ENCODE results near the gene TRIM3.

Gene TRIM3

GRCh38 chr11:6489306-6489705, 15.6 kb upstream of the TRIM3 start (continued):
- TF ChIP-seq, protein P1, sequence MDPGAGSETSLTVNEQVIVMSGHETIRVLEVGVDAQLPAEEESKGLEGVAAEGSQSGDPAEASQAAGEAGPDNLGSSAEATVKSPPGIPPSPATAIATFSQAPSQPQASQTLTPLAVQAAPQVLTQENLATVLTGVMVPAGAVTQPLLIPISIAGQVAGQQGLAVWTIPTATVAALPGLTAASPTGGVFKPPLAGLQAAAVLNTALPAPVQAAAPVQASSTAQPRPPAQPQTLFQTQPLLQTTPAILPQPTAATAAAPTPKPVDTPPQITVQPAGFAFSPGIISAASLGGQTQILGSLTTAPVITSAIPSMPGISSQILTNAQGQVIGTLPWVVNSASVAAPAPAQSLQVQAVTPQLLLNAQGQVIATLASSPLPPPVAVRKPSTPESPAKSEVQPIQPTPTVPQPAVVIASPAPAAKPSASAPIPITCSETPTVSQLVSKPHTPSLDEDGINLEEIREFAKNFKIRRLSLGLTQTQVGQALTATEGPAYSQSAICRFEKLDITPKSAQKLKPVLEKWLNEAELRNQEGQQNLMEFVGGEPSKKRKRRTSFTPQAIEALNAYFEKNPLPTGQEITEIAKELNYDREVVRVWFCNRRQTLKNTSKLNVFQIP (CRISPR knock-in tag; IDR thresholded peaks at IDR 0.05; ENCODE audit: borderline replicate concordance, low read depth) = no peak
- TF ChIP-seq OSR1 (CRISPR knock-in tag; IDR thresholded peaks at IDR 0.05) (no peak), ZFP3 (CRISPR knock-in tag; IDR thresholded peaks at IDR 0.05) (no peak), ISL1 (CRISPR knock-in tag; IDR thresholded peaks at IDR 0.05) (no peak), ZNF70 (CRISPR knock-in tag; IDR thresholded peaks at IDR 0.05) (no peak)
- TF ChIP-seq, protein P2, sequence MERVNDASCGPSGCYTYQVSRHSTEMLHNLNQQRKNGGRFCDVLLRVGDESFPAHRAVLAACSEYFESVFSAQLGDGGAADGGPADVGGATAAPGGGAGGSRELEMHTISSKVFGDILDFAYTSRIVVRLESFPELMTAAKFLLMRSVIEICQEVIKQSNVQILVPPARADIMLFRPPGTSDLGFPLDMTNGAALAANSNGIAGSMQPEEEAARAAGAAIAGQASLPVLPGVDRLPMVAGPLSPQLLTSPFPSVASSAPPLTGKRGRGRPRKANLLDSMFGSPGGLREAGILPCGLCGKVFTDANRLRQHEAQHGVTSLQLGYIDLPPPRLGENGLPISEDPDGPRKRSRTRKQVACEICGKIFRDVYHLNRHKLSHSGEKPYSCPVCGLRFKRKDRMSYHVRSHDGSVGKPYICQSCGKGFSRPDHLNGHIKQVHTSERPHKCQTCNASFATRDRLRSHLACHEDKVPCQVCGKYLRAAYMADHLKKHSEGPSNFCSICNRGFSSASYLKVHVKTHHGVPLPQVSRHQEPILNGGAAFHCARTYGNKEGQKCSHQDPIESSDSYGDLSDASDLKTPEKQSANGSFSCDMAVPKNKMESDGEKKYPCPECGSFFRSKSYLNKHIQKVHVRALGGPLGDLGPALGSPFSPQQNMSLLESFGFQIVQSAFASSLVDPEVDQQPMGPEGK (CRISPR knock-in tag; IDR thresholded peaks at IDR 0.05; ENCODE audit: borderline replicate concordance) = no peak

DNA sequence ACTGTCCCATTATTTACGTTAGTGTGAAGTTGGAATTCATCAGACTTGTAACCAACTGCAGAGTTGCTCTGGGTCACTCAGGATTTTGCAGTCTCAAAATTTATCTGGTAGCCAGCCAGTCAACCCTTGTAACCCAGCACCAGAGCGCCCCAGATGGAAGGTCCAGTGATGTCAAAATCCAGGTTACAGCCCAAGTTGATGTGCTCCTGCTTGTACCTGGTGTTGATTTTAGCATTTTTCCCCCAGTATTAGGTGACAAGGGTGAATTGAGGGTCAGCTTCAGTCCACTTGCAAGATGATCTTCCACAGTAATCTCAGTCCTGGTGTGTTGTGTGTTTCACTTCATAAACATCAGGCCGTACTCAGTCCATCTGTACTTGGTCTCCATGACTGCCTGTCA, 15.1 kb upstream of the TRIM3 start:
- no peak for ATAC-seq
- TF ChIP-seq ZNF8 (CRISPR knock-in tag; IDR thresholded peaks at IDR 0.05) (no peak), PPARA (CRISPR knock-in tag; IDR thresholded peaks at IDR 0.05; ENCODE audit: borderline replicate concordance) (no peak), ZNF70 (CRISPR knock-in tag; IDR thresholded peaks at IDR 0.05) (no peak), TOX (CRISPR knock-in tag; IDR thresholded peaks at IDR 0.05; ENCODE audit: borderline replicate concordance) (no peak), ZC3H10 (CRISPR knock-in tag; IDR thresholded peaks at IDR 0.05) (no peak), CSDC2 (CRISPR knock-in tag; IDR thresholded peaks at IDR 0.05) (no peak)
- TF ChIP-seq, protein P3, sequence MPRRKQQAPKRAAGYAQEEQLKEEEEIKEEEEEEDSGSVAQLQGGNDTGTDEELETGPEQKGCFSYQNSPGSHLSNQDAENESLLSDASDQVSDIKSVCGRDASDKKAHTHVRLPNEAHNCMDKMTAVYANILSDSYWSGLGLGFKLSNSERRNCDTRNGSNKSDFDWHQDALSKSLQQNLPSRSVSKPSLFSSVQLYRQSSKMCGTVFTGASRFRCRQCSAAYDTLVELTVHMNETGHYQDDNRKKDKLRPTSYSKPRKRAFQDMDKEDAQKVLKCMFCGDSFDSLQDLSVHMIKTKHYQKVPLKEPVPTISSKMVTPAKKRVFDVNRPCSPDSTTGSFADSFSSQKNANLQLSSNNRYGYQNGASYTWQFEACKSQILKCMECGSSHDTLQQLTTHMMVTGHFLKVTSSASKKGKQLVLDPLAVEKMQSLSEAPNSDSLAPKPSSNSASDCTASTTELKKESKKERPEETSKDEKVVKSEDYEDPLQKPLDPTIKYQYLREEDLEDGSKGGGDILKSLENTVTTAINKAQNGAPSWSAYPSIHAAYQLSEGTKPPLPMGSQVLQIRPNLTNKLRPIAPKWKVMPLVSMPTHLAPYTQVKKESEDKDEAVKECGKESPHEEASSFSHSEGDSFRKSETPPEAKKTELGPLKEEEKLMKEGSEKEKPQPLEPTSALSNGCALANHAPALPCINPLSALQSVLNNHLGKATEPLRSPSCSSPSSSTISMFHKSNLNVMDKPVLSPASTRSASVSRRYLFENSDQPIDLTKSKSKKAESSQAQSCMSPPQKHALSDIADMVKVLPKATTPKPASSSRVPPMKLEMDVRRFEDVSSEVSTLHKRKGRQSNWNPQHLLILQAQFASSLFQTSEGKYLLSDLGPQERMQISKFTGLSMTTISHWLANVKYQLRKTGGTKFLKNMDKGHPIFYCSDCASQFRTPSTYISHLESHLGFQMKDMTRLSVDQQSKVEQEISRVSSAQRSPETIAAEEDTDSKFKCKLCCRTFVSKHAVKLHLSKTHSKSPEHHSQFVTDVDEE (CRISPR knock-in tag; IDR thresholded peaks at IDR 0.05) = no peak

DNA sequence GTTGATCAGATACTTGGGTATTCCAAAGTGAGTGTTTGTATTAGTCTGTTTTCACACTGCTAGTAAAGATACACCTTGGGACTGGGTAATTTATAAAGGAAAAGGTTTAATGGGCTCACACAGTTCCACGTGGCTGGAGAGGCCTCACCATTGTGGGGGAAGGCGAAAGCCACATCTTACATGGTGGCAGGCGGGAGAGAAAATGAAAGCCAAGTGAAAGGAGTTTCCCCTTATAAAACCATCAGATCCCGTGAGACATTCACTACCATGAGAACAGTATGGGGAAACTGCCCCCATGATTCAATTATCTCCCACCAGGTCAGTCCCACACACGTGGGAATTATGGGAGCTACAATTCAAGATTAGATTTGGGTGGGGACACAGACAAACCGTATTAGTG, 14.6 kb upstream of the TRIM3 start:
- no peak for ATAC-seq

More for the DNA sequence above, 14.6 kb upstream of the TRIM3 start:
- TF ChIP-seq ZFP3 (CRISPR knock-in tag; IDR thresholded peaks at IDR 0.05) (no peak), ZFP30 (CRISPR knock-in tag; IDR thresholded peaks at IDR 0.05) (no peak), ZNF70 (CRISPR knock-in tag; IDR thresholded peaks at IDR 0.05) (no peak), SNAI2 (CRISPR knock-in tag; IDR thresholded peaks at IDR 0.05) (no peak), ESRRG (CRISPR knock-in tag; IDR thresholded peaks at IDR 0.05) (no peak), TCF4 (CRISPR knock-in tag; IDR thresholded peaks at IDR 0.05; ENCODE audit: borderline replicate concordance) (no peak), ZNF565 (CRISPR knock-in tag; conservative IDR thresholded peaks at IDR 0.05; ENCODE audit: low read depth) (no peak), ZNF8 (CRISPR knock-in tag; IDR thresholded peaks at IDR 0.05) (no peak), PPARA (CRISPR knock-in tag; IDR thresholded peaks at IDR 0.05; ENCODE audit: borderline replicate concordance) (no peak), RARB (CRISPR knock-in tag; IDR thresholded peaks at IDR 0.05) (no peak), CREB5 (CRISPR knock-in tag; IDR thresholded peaks at IDR 0.05; ENCODE audit: low read depth) (no peak), ISL1 (CRISPR knock-in tag; IDR thresholded peaks at IDR 0.05) (no peak), GLIS3 (CRISPR knock-in tag; IDR thresholded peaks at IDR 0.05) (no peak), ZC3H10 (CRISPR knock-in tag; IDR thresholded peaks at IDR 0.05) (no peak), CSDC2 (CRISPR knock-in tag; IDR thresholded peaks at IDR 0.05) (no peak)
- TF ChIP-seq, protein P2 (CRISPR knock-in tag; IDR thresholded peaks at IDR 0.05; ENCODE audit: borderline replicate concordance) = no peak
- TF ChIP-seq, protein P4, sequence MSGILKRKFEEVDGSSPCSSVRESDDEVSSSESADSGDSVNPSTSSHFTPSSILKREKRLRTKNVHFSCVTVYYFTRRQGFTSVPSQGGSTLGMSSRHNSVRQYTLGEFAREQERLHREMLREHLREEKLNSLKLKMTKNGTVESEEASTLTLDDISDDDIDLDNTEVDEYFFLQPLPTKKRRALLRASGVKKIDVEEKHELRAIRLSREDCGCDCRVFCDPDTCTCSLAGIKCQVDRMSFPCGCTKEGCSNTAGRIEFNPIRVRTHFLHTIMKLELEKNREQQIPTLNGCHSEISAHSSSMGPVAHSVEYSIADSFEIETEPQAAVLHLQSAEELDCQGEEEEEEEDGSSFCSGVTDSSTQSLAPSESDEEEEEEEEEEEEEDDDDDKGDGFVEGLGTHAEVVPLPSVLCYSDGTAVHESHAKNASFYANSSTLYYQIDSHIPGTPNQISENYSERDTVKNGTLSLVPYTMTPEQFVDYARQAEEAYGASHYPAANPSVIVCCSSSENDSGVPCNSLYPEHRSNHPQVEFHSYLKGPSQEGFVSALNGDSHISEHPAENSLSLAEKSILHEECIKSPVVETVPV (CRISPR knock-in tag; IDR thresholded peaks at IDR 0.05) = no peak
- TF ChIP-seq, protein P3 (CRISPR knock-in tag; IDR thresholded peaks at IDR 0.05) = no peak

All from SK-N-SH treated with all-trans-retinoic acid at 6 μM for 48 hours (cell line).